Thoracic aorta (tissue), 2 donors: Measurements from ENCODE around the gene SPATA22. TPM values are rescaled to one million over a fixed set of nuclear protein-coding genes. Genes with fewer than 3 reads are reported as not detected.

ENCODE experiments used
- ATAC-seq: fragments of 150-250 bp; one replicate; pipeline ENCODE4 v1.8.0; 2017; ENCODE audit warnings: low read depth; ENCODE audit not compliant: insufficient number of reproducible peaks, low FRiP score
- DNase-seq: peaks from one replicate; pipeline ENCODE4 v3.0.0-alpha.2; 2020; ENCODE audit warnings: low spot score
- H3K27ac ChIP-seq, 2 donors: fragments of 200-600 bp; sonication (generic); 1 replicate in 1 of 2; 2 replicates in 1 of 2; pipeline ENCODE4 v1.5.1; 2016; ENCODE audit warnings: mild to moderate bottlenecking in 2 of 2, moderate library complexity in 2 of 2
- H3K27me3 ChIP-seq: fragments of 200-600 bp; sonication (generic); replicated peaks from 2 replicates; pipeline ENCODE4 v1.6.0; 2016; ENCODE audit warnings: mild to moderate bottlenecking; ENCODE audit not compliant: insufficient read depth
- H3K36me3 ChIP-seq: fragments of 200-600 bp; sonication (generic); one replicate; pipeline ENCODE4 v1.5.1; 2016
- H3K4me1 ChIP-seq, 2 donors: fragments of 200-600 bp; sonication (generic); 1 replicate in 1 of 2; 2 replicates in 1 of 2; pipeline versions ENCODE4 v1.5.1 to v1.6.0; 2016; ENCODE audit warnings: low read depth in 2 of 2, mild to moderate bottlenecking in 1 of 2; ENCODE audit not compliant: control insufficient read depth in 1 of 2
- H3K4me3 ChIP-seq: fragments of 200-600 bp; sonication (generic); 2 replicates; pipeline ENCODE4 v1.5.1; 2016; ENCODE audit warnings: mild to moderate bottlenecking
- H3K9me3 ChIP-seq: fragments of 200-600 bp; sonication (generic); 2 replicates; pipeline ENCODE4 v1.5.1; 2016
- total RNA-seq, 2 donors: library from RNA; depleted of rRNA; stranded (reverse); fragments of >200 nt; gene quantifications; one replicate each; pipeline versions ENCODE4 v1.1.0 to v1.2.3, GENCODE V29; 2016
- TF ChIP-seq, protein P1 (sequence below): fragments of 200-600 bp; sonication (generic); IDR thresholded peaks from one replicate; pipeline ENCODE4 v1.5.1; 2019; ENCODE audit warnings: antibody characterized with exemption

The SPATA22 gene
- total RNA-seq, 2 donors from 2014 or later: not detected

DNA sequence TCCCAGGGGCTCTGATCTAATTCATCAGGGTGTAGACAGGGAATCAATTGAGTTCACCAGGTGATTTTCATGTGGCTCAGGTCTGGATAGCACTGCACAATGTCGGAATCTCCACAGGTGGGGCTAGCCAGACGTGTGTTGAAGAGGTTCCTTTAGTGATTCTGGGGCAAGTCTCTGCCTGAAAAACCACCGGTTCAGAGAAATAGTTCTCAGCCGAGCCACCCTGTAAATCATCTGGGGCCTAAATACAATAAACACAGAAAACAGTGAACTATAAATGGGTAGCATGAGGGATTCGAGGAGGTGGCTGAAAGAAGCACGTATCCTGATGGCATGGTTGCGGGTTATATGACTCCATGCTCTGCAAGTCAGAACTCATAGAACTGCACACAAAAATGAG, 25.5 kb upstream of the SPATA22 start:
- Histone ChIP-seq H3K4me3 (no peak overlapping the region), H3K27ac (no peak overlapping the region), H3K36me3 (no peaks in the 10 kb centered on the region), H3K9me3 (no peaks in the 10 kb centered on the region), H3K27me3 (no peaks in the 10 kb centered on the region), H3K4me1 (no peaks in the 10 kb centered on the region)
- TF ChIP-seq, protein P1, sequence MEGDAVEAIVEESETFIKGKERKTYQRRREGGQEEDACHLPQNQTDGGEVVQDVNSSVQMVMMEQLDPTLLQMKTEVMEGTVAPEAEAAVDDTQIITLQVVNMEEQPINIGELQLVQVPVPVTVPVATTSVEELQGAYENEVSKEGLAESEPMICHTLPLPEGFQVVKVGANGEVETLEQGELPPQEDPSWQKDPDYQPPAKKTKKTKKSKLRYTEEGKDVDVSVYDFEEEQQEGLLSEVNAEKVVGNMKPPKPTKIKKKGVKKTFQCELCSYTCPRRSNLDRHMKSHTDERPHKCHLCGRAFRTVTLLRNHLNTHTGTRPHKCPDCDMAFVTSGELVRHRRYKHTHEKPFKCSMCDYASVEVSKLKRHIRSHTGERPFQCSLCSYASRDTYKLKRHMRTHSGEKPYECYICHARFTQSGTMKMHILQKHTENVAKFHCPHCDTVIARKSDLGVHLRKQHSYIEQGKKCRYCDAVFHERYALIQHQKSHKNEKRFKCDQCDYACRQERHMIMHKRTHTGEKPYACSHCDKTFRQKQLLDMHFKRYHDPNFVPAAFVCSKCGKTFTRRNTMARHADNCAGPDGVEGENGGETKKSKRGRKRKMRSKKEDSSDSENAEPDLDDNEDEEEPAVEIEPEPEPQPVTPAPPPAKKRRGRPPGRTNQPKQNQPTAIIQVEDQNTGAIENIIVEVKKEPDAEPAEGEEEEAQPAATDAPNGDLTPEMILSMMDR: no peak
- ATAC-seq: no peak
- DNase-seq: no peak

DNA sequence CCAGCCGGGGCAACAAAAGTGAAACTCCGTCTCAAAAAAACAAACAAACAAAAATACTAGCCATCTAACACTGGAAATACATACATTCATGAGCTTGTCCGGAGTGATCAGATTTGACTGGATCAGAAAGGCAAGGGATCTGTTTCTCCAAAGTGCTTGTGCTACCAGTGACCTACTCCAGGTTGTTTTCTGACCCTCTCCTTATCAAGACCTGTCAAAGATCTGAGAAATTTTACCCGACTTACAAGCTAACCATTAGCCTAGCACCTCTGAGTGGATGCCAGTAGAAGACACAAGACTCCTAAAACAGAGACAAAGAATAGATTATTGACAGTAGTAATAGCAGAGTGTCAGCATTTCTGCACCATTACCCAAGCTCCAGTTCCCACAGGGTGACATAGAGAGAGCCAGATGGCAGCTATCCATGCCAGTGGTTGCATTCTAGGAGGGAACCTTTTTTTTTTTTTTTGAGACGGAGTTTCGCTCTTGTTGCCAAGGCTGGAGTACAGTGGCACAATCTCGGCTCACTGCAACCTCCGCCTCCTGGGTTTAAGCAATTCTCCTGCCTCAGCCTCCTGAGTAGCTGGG, 14.0 kb upstream of the SPATA22 start:
- H3K27me3 ChIP-seq: no peaks in the 10 kb centered on the region
- H3K9me3 ChIP-seq: no peaks in the 10 kb centered on the region
- DNase-seq (no peak), ATAC-seq (no peak)
- no peaks in the 10 kb centered on the region for H3K4me1 ChIP-seq
- H3K27ac ChIP-seq: no peak overlapping the region
- TF ChIP-seq, protein P1: no peak
- H3K4me3 ChIP-seq: no peak overlapping the region
- no peaks in the 10 kb centered on the region for H3K36me3 ChIP-seq

DNA sequence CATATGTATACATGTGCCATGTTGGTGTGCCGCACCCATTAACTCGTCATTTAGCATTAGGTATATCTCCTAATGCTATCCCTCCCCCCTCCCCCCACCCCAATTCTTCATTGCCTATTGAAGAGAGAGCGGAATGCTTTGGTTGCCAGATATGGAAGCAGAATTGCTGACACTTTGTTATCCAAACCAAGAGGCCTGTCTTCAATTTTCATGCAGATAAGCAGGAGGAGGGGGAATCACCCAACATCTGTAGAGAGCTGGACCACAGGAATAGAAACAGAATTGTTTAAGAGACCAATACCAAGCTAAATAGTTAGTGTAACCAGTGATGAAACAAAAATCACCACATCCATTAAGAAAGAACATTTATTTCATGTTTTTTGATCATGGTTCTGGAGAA, 11.2 kb upstream of the SPATA22 start:
- TF ChIP-seq, protein P1: no peak
- Histone ChIP-seq H3K4me1 (no peaks in the 10 kb centered on the region), H3K9me3 (no peaks in the 10 kb centered on the region), H3K36me3 (no peaks in the 10 kb centered on the region), H3K27me3 (no peaks in the 10 kb centered on the region), H3K4me3 (no peak overlapping the region), H3K27ac (no peak overlapping the region)
- ATAC-seq (no peak), DNase-seq (no peak)

DNA sequence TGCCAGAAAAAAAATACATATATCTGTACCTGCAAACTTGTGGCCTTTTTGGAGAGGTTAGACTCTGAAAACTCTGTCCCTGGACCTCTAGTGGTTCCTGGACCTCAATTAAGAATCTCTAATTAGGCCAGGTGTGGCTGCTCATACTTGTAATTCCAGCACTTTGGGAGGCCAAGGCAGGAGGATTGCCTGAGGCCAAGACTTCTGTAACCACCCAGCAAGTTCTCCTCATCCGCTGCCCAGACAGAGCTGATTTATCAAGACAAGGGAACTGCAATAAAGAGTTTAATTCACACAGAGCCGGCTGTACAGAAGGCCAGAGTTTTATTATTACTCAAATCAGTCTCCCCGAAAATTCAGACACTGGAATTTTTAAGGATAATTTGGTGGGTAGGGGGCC, 8.4 kb upstream of the SPATA22 start:
- Histone ChIP-seq H3K4me1 (no peaks in the 10 kb centered on the region), H3K27ac (no peak overlapping the region), H3K9me3 (no peaks in the 10 kb centered on the region), H3K36me3 (no peaks in the 10 kb centered on the region), H3K4me3 (no peak overlapping the region), H3K27me3 (no peaks in the 10 kb centered on the region)
- ATAC-seq (no peak), DNase-seq (no peak)
- TF ChIP-seq, protein P1: no peak

DNA sequence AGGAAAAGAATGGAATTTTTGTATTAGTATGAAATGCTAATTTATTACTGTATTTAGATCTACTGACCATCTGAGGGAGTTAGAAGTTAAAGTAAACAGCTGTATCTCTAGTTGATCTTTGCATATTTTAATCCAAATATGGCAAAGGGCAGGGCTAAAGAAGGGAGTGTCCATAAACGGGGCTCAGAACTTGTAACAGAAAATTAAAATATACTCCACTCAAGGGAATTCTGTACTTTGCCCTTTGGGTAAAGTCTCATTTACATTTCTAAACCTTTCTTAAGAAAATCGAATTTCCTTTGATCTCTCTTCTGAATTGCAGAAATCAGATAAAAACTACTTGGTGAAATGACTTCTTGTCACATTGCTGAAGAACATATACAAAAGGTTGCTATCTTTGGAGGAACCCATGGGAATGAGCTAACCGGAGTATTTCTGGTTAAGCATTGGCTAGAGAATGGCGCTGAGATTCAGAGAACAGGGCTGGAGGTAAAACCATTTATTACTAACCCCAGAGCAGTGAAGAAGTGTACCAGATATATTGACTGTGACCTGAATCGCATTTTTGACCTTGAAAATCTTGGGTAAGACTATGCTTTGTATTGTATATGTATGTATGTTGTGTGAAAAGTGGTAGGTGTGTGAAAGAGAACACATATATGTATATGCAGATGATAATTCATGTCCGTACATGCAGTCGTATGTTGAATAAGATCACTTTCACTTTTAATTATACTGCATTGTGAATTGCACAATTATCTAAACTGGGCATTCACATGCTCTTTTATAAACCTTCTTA, 4.4 kb upstream of the SPATA22 start, which contains the start of gene ASPA:
ASPA (plus strand) TSS at position 186 of the 799 bp plus-strand sequence; CDS start at position 349, 163 bp downstream.
- TF ChIP-seq, protein P1: no peak
- ATAC-seq (no peak), DNase-seq (no peak)
- no peaks in the 10 kb centered on the region for H3K4me1 ChIP-seq
- H3K27me3 ChIP-seq: no peaks in the 10 kb centered on the region
- no peaks in the 10 kb centered on the region for H3K36me3 ChIP-seq
- H3K4me3 ChIP-seq: peak within 1 kb of the TSS; percentile 44
- no peaks in the 10 kb centered on the region for H3K9me3 ChIP-seq
- no peak within 1 kb of the TSS for H3K27ac ChIP-seq
